H7 (cell line): Measurements from ENCODE around the gene POU2F2. TPM values are rescaled to one million over a fixed set of nuclear protein-coding genes. Genes with fewer than 3 reads are reported as not detected.
A peak's percentile ranks its signal among the peaks of the same experiment; 100 is the strongest.

ENCODE experiments used
- DNase-seq: peaks from one replicate; pipeline ENCODE4 v3.0.0; 2012
- H3K27me3 ChIP-seq: 2 replicates; pipeline ENCODE4 v1.6.0; 2011; ENCODE audit warnings: mild to moderate bottlenecking, low read length; ENCODE audit not compliant: control insufficient read depth, insufficient read depth
- H3K36me3 ChIP-seq: replicated peaks from 2 replicates; pipeline ENCODE4 v1.5.1; 2011; ENCODE audit warnings: low read length; ENCODE audit not compliant: control insufficient read depth, insufficient read depth
- H3K4me3 ChIP-seq: 2 replicates; pipeline ENCODE4 v1.5.1; 2011; ENCODE audit warnings: low read depth, mild to moderate bottlenecking, control low read depth, low read length, moderate library complexity; ENCODE audit not compliant: insufficient read depth
- total RNA-seq: library from RNA; depleted of rRNA; stranded (reverse); fragments of >200 nt; shearing (Covaris generic); gene quantifications from 2 replicates; pipeline ENCODE4 v1.2.3, GENCODE V29; 2014; rRNA removed

Gene POU2F2
- total RNA-seq, result 0.90 and 2.4 TPM in 2 replicates

- DNase-seq, result peak; percentile 83
- peaks cover 22% of the 10 kb centered on the region for H3K27me3 ChIP-seq
- H3K36me3 ChIP-seq, result no peaks in the 10 kb centered on the region
- peak within 1 kb of the TSS; percentile 53 for H3K4me3 ChIP-seq
These were observed at the start of gene POU2F2 for GRCh38 chr19:42132030-42132628. TSS of gene POU2F2 (minus strand) at chr19:42132446. CDS start at chr19:42132411, 35 bp downstream.

GRCh38 chr19:42178791-42179674, 46.8 kb upstream of the POU2F2 start:
- Histone ChIP-seq H3K27me3 (peaks cover 70% of the 10 kb centered on the region), H3K36me3 (no peaks in the 10 kb centered on the region), H3K4me3 (no peak overlapping the region)
- DNase-seq, result peak; percentile 94

- peaks cover 74% of the 10 kb centered on the region for H3K27me3 ChIP-seq
- no peaks in the 10 kb centered on the region for H3K36me3 ChIP-seq
- H3K4me3 ChIP-seq, result no peak overlapping the region; the same call in 1 of the 2 replicates
- DNase-seq, result no peak
These were observed 45.4 kb upstream of the POU2F2 start for GRCh38 chr19:42177686-42178019.

DNA sequence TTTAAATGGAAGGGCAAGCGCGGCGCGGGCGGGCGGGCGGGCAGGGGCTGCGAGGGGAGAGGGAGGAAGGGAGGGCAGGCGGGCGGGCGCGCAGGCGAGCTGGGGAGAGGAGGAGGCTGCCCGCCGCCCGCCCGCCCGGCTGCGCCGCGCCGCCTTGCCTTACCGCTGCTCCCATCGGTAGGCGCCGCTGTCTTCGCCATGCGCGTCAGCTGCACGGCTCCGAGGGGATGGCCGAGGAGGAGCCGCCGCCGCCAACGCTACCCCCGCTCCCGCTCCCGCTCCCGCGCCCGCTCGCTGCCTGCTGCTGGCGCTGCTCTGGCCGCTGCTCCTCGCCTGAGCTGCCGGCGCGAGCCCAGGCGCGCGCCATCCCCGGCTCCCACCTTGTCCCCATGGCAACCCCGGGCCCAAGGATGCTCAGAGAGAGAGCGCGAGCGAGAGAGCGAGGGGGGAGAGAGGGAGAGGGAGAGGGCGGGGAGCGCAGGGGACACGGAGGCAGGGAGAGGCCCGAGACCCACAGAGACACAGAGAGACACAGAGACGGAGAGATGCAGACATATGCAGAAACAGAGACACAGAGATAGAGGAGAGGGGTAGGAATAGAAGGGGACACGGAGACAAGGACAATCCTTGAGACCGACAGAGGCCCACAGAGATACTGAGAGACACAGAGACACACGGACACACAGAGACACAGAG, 44.9 kb upstream of the POU2F2 start:
- Histone ChIP-seq H3K4me3 (peak overlapping the region; percentile 34), H3K27me3 (peaks cover 71% of the 10 kb centered on the region), H3K36me3 (no peaks in the 10 kb centered on the region)
- DNase-seq, result peak; percentile 93

DNA sequence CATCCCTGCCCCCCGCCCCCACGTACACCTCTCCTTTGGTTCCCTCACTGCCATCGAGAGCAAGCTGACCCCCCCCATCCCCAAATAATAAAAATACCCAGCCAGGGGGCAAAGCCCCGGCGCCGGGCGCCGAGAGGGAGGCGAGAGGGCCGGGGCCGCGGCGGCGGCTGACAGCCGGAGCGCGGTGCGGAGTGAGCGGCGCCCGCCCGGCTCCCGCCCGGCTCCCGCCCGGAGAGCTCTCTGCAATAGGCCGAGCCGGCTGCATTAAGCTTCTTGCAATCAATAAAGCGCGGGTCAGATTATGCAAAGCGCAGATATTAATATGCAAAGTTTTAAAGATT, 44.4 kb upstream of the POU2F2 start:
- DNase-seq, result peak; percentile 84
- H3K27me3 ChIP-seq, result peaks cover 74% of the 10 kb centered on the region

GRCh38 chr19:42175952-42176648, 43.9 kb upstream of the POU2F2 start:
- Histone ChIP-seq H3K36me3 (no peaks in the 10 kb centered on the region), H3K27me3 (peaks cover 72% of the 10 kb centered on the region), H3K4me3 (peak overlapping the region; percentile 34; the same call in 1 of the 2 replicates)
- DNase-seq, result peak; percentile 84

More for the DNA sequence above, 44.4 kb upstream of the POU2F2 start:
- H3K4me3 ChIP-seq, result peak overlapping the region; percentile 34
- no peaks in the 10 kb centered on the region for H3K36me3 ChIP-seq

DNA sequence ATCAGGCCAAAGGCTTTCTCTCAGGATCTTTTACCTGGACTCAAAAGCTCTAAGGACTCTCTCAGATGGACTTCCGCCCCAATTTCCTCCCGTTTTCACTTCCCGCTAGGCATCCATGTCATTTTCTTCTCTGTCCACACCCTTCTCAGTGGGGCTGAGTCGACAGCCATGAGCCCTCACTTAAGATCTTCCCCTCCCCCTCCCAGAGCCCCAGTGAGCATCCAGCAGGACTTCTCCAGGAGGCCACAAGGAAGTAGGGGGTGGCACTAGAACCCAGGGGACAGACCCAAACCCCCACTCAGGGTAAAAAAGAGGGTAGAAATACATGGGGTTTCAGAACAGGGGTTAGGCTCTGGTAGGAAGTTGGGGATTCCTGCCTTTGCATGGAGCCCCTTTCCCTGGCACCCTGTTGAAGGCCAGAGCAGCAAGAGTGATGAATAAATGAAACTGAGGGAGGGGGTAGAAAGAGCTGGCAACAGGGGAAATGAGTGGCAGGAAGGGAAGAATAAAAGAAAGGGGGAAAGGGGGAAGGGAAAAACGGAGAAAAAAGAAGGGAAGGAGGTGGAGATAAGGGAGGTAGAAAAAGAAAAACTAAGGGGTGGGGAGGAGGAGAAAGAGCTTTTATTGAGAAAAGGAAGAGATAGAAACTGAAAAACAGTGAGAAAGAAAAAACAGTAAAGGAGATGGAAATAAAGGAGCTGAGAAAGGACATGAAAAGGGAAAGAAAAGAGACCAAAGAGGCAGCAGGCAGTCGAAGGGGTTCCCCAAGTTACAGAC, 42.9 kb upstream of the POU2F2 start:
- H3K36me3 ChIP-seq, result no peaks in the 10 kb centered on the region
- H3K27me3 ChIP-seq, result peaks cover 65% of the 10 kb centered on the region
- DNase-seq, result peak; percentile 47
- no peak overlapping the region for H3K4me3 ChIP-seq

- Histone ChIP-seq H3K36me3 (no peaks in the 10 kb centered on the region), H3K4me3 (no peak overlapping the region), H3K27me3 (peaks cover 55% of the 10 kb centered on the region)
- no peak for DNase-seq
These were observed 41.9 kb upstream of the POU2F2 start for GRCh38 chr19:42174188-42174587.

GRCh38 chr19:42173695-42174094, 41.4 kb upstream of the POU2F2 start:
- Histone ChIP-seq H3K4me3 (no peak overlapping the region), H3K27me3 (peaks cover 50% of the 10 kb centered on the region), H3K36me3 (no peaks in the 10 kb centered on the region)
- no peak for DNase-seq

- no peak for DNase-seq
- H3K4me3 ChIP-seq, result no peak overlapping the region
- no peaks in the 10 kb centered on the region for H3K36me3 ChIP-seq
- H3K27me3 ChIP-seq, result peaks cover 36% of the 10 kb centered on the region
These were observed 40.0 kb upstream of the POU2F2 start for GRCh38 chr19:42172261-42172660.

- no peak for DNase-seq
- Histone ChIP-seq H3K27me3 (peaks cover 22% of the 10 kb centered on the region), H3K4me3 (no peak overlapping the region), H3K36me3 (no peaks in the 10 kb centered on the region)
These were observed 38.5 kb upstream of the POU2F2 start for GRCh38 chr19:42170715-42171114.

DNA sequence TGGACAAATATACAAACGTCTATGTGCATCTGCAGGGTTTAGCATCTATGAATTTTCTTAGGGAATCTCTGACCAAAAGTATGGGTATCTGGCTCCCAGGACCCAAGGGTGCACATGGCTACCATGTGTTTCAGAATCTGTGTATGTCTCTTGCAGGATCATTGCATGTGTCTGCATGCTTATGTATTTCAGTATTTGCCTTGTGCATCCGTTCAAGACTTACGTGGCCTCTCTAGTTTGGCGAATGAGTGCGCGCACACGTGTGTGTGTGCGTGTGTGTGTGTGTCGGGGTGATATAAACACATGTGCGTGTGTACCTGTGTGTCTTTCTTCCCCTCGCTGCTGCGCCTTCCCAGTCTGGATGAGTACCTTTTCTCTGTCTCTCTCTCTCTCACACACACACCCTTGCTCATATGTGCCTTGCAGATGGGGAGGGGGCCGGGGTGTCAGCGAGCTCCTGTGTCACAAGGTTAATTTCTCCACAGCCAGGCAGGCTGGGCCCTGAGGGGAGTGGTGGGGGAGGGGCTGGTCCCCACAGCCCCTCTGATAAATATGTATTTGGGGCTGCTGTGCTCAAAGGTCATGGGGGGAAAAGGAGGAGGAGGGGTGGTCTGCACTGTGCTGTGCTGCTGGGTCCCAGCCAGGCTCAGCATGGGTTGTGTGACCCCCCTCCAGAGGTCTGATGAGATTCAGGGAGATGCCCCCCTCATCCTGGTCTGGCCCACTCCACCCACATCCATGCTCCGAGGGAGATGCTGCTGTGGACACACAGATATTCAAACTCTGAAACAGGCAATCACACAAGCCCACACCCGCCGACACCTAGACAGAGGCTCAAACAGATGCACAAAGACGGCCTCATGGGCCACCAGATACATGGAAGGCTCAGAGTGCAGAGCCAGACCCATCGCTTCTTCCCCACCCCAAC, 37.5 kb upstream of the POU2F2 start:
- no peak for DNase-seq

GRCh38 chr19:42168206-42168605, 36.0 kb upstream of the POU2F2 start:
- no peak overlapping the region for H3K4me3 ChIP-seq
- H3K27me3 ChIP-seq, result peaks cover 2% of the 10 kb centered on the region
- no peak for DNase-seq
- H3K36me3 ChIP-seq, result no peaks in the 10 kb centered on the region

More for the DNA sequence above, 37.5 kb upstream of the POU2F2 start:
- Histone ChIP-seq H3K4me3 (no peak overlapping the region), H3K27me3 (peaks cover 12% of the 10 kb centered on the region), H3K36me3 (no peaks in the 10 kb centered on the region)
